ENCODE measurements around the gene ABTB1. TPM values are rescaled to one million over a fixed set of nuclear protein-coding genes. Genes with fewer than 3 reads are reported as not detected.
A peak's percentile ranks its signal among the peaks of the same experiment; 100 is the strongest.

Gene ABTB1
- total RNA-seq, 1 experiment from 2014 or later = 12.5 TPM

GRCh38 chr3:127639173-127640041 is 33.3 kb upstream of the ABTB1 start:
- ATAC-seq = no peak
- Mint-ChIP-seq H3K4me3 (no peak overlapping the region), H3K27ac (peak overlapping the region; percentile 32; the same call in 1 of the 2 replicates), H3K27me3 (ENCODE audit: low read depth) (no peaks in the 10 kb centered on the region), H3K9me3 (no peaks in the 10 kb centered on the region), H3K36me3 (peaks cover 8% of the 10 kb centered on the region), H3K4me1 (peaks cover 11% of the 10 kb centered on the region)
- ChIA-PET POLR2A (interaction anchor here (0.9 kb wide), 1 partner anchor 65 kb away, joined by 3 read pairs; no protein-coding TSS in a partner anchor), CTCF (interaction anchor here (1.3 to 1.5 kb wide), 2 partner anchors 12 to 64 kb away, joined by 3 to 5 read pairs; no protein-coding TSS in a partner anchor)
- TF ChIP-seq CTCF (IDR thresholded peaks at IDR 0.05) = no peak
- no peak for TF ChIP-seq NFE2L1 (CRISPR knock-in tag; IDR thresholded peaks at IDR 0.05)
- DNase-seq (ENCODE audit: low spot score) = no peak

GRCh38 chr3:127640042-127640355 is 32.8 kb upstream of the ABTB1 start:
- no peak for ATAC-seq
- H3K27me3 Mint-ChIP-seq (ENCODE audit: low read depth) = no peaks in the 10 kb centered on the region
- H3K36me3 Mint-ChIP-seq = peaks cover 8% of the 10 kb centered on the region
- H3K4me1 Mint-ChIP-seq = peaks cover 17% of the 10 kb centered on the region
- no peak for DNase-seq (ENCODE audit: low spot score)
- TF ChIP-seq FOXJ3 (CRISPR knock-in tag; IDR thresholded peaks at IDR 0.05; ENCODE audit: borderline replicate concordance) (no peak), PRRX2 (CRISPR knock-in tag; IDR thresholded peaks at IDR 0.05) (no peak), ZMAT4 (CRISPR knock-in tag; IDR thresholded peaks at IDR 0.05) (no peak), E2F4 (CRISPR knock-in tag; IDR thresholded peaks at IDR 0.05; ENCODE audit: borderline replicate concordance, low read depth) (no peak), MYBL2 (CRISPR knock-in tag; IDR thresholded peaks at IDR 0.05) (no peak), GRHL2 (CRISPR knock-in tag; IDR thresholded peaks at IDR 0.05; ENCODE audit: insufficient replicate concordance, severe bottlenecking) (no peak), ATF2 (CRISPR knock-in tag; IDR thresholded peaks at IDR 0.05; ENCODE audit: borderline replicate concordance, low read depth) (no peak), TEAD1 (CRISPR knock-in tag; IDR thresholded peaks at IDR 0.05) (no peak), USF1 (CRISPR knock-in tag; IDR thresholded peaks at IDR 0.05) (no peak), ZNF416 (CRISPR knock-in tag; IDR thresholded peaks at IDR 0.05) (no peak)
- ChIA-PET POLR2A (interaction anchor here (0.9 kb wide), 1 partner anchor 65 kb away, joined by 3 read pairs; no protein-coding TSS in a partner anchor), CTCF (interaction anchor here (1.3 to 1.5 kb wide), 2 partner anchors 12 to 65 kb away, joined by 3 to 5 read pairs; no protein-coding TSS in a partner anchor)
- no peak overlapping the region; the same call in 1 of the 2 replicates for H3K27ac Mint-ChIP-seq
- H3K4me3 Mint-ChIP-seq = no peak overlapping the region
- H3K9me3 Mint-ChIP-seq = no peaks in the 10 kb centered on the region

GRCh38 chr3:127644641-127645370 is 27.9 kb upstream of the ABTB1 start:
- Mint-ChIP-seq H3K4me1 (peaks cover 26% of the 10 kb centered on the region), H3K36me3 (peaks cover 6% of the 10 kb centered on the region), H3K9me3 (no peaks in the 10 kb centered on the region), H3K4me3 (no peak overlapping the region), H3K27me3 (ENCODE audit: low read depth) (no peaks in the 10 kb centered on the region), H3K27ac (peak overlapping the region; percentile 42; the same call in 1 of the 2 replicates)
- ATAC-seq (peak; percentile 71), DNase-seq (ENCODE audit: low spot score) (no peak)
- no peak for TF ChIP-seq NR2C2 (CRISPR knock-in tag; IDR thresholded peaks at IDR 0.05)
- ChIA-PET POLR2A (no interaction called here), CTCF (interaction anchor here (0.6 to 3.5 kb wide), 3 partner anchors 11 to 70 kb away, joined by 3 to 12 read pairs (median 6); no protein-coding TSS in a partner anchor)
